ENCODE measurements around the gene PHF5A.
"Not testable (repeated sequence)": the region's sequence is repeated elsewhere in the genome, so short reads cannot be mapped to it uniquely, and the experiment has no call there.

The PHF5A gene

DNA sequence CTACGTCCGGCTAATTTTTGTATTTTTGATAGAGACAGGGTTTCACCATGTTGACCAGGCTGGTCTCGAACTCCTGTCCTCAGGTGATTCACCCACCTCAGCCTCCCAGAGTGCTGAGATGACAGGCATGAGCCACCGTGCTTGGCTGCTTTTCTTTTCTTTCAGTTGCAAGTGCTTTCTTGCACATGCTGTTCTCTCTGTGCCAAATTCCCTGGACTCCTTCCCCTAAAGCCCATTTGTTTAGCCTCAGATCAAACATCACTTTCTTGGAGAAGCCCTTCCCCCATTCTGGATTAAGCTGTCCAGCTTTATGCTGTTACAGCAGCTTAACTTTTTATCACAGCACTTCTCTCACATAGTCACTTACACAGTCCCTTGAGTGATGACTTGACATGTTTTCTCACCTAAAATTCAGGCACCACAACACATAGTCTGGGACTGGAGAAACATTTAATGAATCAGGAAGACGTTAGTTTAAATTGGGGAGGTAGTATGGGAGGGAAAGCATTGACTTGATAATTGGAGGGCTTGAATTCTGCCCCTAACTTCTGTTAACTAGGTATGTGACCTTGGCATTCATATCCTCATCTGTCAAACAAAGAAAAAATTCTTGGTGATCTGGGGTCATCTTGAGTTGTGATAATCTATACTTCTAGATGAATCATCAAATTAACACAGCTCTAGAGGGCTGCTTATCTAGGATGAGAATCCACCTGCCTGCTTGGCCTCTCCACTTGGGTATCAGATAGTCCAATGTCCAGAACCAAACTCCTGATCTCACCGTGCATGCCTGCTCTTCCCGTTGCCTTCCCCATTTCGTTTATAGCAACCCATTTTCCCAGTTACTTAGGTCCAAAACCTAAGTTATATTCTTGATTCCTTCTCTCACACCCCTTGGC lies 18.8 kb upstream of the PHF5A start:
- no peak for DNase-seq (ENCODE audit: low spot score)

DNA sequence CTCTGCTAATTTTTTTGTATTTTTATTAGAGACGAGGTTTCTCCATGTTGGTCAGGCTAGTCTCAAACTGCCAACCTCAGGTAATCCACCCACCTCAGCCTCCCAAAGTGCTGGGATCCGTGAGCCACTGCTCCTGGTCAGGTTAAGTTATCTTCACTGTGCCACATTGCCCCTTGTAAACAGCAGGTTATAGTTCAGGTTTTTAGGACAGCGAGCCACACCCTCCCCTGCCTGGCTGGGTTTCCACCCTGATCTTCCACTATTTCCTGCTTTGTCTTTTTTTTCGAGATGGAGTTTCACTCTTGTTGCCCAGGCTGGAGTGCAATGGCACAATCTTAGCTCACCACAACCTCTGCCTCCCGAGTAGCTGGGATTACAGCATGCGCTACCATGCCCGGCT lies 16.5 kb upstream of the PHF5A start:
- no peak for DNase-seq (ENCODE audit: low spot score)

DNA sequence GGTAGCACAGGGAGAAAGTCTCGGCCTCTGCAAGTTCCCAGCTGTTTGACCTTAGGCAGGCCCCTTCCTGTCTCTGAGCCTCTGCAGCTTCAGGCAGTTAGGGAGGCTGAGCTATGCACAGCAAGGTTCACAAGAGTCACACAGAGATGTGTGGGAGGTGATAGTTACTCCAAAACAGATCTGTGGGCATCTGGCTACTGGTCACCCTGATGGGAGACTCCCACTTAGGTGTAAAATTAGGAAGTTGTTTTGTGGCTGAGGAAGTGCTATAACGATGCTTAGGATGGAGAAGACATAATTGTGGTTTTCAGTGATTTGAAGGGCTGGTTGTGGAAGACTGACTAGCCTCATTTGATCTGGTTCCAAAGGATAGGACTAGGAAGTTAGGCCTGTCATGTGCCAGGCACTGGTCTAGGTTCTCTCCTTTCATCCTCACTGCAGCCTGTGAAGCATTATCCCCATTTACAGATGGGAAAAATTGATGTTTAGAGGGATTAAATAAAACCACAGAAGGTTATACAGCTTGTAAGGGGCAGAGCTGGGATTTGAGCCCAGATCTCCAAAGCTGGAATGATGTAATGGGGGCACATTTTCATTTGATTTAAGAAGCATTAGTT lies 13.9 kb upstream of the PHF5A start:
- no peak for DNase-seq (ENCODE audit: low spot score)

DNA sequence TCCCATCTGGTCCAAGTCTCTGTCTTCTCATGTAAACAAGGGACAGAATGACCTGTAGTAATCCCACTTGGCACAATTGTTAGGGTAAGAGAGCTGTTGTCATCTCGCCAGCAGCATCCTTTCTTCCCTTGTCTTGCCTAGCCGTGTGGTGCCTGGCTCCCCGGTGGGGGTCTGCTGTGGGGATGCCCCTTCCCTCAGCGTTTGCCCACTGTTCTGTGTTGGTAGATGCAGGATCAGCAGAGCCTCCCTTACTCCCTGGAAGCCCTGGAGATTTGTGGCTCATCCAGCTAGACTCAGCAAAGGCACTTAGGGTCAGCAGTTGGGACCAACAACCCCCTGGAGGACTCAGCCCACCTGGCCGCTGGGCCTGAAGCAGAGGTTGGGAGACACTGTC lies 13.4 kb upstream of the PHF5A start:
- DNase-seq (ENCODE audit: low spot score), result no peak

DNA sequence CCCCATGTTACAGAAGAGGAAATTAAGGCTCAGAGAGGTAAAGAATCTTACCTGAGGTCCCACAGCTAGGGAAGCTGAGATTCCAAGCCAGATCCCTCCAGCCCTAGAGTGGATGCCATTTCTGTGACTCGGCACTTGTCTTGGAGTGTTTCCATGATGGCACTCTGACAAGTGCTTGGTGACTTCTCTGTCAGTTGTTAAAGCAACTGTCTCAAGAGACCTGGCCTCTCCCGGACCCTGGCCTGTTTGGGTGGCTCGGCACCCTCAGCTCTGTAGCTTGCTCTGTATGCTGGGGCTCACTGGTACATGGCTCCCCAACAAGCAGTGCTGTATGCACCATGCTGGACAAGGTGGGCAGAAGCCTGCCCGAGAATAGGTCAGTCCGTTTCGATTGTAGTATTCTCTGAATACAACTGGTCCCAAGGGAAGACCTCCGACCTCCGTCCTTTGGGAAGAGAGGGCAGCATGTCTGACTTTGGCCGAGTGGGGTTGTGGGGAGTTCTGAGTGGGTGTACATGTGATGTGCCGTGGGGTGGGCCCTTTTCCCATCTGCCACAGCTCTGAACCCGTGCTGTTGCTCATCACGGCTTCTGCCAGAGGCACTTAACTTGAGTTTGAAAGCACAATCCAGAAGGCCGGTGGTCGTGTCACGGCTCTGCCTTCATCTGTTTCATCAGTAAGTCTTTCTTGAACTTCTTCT lies 12.8 kb upstream of the PHF5A start:
- DNase-seq (ENCODE audit: low spot score), result no peak

DNA sequence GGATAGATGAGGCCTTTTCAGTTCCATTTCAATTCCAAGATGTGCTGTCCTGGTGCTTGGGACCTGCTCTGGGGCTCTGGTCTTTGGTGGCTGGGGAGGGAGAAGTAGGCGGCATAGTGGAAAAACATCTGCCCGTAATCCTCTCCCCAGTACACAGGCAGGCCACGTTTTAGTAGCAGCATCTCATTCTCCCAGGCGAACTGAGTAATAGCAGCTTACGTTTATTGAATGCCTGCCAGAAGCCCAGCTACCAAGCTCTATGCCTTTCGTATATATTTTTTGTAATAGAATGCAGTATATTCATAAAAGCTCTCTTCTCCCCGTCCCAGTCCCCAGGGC lies 11.9 kb upstream of the PHF5A start:
- no peak for DNase-seq (ENCODE audit: low spot score)

DNA sequence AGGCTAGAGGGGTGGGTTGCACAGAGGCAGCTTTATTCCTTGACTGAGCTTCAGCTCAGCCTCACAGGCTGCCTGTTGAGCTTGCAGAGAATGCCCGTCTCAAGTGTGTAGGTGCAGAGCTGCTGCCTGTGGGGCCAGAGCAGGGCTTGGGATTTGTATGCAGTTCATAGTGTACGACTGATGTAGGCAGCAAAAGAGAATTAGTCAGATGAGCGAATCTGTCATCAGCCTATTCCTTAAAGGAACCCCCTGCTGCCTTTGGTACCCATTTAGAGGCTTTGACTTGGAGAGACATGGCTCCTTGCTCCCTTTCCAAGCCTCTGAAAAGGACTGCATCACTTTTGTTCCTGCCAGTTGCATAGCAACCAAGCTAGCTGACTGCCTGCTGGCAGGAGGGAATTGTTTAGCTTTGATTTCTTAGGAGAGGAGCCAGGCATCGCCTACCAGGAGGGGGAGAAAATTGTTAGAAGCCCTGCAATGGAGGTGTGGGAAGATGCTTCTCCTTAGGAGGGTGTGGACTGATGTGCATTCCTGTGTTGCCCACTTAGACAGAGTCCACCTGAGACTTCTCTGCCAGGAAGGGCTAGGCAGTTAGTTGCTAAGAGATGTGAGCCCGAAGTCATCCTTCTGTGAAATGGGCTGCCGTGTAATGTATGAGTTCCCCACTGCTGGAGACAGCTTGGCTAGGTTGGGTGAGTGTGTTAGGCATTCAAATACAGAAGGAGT lies 11.3 kb upstream of the PHF5A start:
- DNase-seq (ENCODE audit: low spot score), result no peak

DNA sequence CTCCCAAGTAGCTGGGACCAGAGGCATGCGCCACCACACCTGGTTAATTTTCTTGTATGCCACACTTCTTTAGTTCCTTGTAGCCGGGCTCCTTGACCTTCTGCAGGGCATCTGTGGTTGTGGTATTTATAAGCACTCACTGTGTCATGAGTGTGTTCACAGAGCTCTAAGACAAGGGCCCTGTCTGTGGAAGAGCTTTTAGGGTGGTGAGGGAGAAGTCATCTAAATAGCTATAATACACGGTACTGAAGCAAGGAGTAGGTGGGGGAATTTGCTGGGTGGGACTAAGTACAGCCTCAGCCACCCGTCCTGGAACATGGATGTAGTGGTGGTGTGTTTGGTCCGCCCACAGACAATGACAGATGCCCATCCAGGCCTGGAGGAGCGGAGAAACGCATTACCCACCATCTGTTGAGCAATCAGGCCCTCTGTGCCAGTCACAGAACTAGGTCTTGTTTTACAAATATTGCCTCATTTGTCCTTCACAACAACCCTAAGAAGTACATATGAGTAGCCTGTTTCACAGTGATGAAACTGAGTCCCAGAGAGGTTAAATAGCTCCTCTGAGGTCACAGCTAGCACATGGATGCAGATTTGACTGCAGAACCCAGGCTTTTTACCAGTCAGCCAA lies 10.5 kb upstream of the PHF5A start:
- DNase-seq (ENCODE audit: low spot score), result no peak

DNA sequence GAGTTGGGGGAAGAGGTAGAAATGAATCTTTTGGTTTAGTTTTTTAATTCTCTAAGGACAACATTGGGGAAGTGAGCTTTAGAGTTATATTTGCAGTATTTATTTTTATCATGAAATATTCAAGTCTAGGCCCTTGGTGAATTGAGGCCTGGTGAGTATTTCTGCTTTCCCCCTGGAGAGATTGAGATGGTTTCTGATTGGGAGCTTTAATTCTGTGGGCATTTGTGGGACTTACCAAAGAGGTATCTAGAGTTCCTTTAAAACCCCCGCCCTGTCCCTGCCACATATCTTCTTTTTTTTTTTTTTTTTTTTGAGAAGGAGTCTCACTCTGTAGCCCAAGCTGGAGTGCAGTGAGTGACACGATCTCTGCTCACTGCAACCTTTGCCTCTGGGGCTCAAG lies 10.0 kb upstream of the PHF5A start:
- no peak for DNase-seq (ENCODE audit: low spot score)

DNA sequence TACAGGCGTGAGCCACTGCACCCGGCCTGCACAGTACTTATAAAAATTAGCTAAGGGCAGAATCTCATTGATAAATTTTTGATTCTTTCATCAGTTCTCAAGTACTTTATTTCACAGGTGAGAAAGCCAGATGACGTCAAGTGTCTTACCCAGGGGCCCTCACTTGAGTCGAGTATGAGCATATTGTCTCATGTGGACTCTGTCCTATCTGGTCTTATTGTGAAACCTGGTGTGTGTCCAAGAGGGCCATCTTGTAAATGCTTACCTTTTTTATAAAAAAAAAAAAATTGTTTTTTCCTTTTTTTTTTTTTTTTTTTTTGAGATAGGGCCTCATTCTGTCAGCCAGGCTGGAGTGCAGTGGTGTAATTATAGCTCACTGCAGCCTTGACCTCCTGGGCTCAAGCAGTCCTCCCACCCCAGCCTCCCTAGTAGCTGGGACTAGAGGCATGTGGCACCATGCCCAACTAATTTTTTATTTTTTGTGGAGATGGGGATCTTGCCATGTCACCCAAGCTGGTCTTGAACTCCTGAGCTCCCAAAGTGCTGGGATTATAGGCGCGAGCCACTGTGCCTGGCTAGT lies 6.5 kb upstream of the PHF5A start:
- DNase-seq (ENCODE audit: low spot score), result no peak

DNA sequence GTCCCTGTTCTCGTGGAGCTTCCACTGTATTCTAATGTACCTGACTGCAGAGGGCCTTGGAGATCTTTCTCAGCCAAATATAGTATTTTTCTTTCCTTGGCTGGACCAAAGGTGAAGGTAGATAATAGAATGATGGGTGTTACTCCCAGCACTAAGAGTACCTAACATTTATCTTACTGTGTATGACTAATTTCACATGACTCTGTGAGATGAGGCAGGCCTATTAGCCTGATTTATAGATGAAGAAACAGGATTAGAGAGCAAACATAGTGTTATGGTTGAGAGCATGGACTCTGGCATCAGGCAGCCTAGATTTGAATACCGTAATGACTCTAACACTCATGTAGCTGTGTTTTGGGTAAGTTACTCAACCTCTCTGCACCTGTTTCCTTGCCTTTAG lies 3.1 kb upstream of the PHF5A start:
- DNase-seq (ENCODE audit: low spot score), result no peak

DNA sequence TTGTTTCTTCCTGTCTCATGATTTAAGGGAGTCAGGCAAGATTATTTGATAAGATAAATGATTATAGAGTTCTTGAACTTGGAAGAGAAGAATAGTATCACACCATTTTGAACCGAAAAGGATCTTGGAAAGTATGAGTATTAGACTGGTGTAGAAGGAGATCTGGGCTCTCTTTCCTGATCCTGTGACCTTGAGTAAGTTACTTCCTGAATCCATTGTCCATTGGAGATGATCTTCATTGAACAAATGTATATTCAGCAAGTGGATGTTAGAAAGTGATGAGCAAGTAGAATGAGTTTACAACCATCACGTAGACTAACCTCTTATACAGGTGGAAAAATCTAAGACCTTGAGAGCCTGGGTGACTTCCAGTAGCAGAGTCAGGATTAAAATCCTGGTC lies 2.4 kb upstream of the PHF5A start:
- DNase-seq (ENCODE audit: low spot score), result no peak

DNA sequence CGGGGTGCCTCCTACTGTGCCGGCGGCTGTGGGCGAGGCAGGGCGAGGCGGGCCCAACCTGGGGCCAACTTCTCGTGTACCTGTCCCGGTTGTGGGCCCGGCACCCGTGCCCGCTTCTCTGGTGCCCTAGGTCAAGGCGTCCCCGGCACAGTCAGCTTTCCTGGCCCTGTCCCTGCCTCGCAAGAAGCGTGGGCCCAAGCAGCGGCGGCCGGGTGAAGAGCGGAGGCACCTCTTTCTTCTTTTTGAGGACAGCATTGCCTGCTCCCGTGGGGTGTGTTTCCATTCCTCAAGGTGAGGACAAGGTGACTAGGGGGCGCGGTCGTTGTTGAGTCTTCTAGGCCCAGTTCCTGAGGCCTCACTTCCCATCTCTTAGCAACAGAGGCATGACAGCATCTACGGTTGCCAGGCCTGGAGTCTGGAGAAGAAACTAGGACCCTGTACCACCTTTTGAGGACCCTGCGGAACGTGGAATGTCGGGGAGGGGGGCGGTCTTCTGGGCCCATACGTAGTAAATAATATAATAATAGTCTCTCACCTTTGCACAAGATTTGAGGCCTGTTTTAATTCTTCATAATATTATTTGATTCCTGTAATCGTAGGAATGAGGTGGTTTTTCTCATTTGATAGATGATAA lies 843 bp upstream of the PHF5A start:
- no peak for DNase-seq (ENCODE audit: low spot score)

DNA sequence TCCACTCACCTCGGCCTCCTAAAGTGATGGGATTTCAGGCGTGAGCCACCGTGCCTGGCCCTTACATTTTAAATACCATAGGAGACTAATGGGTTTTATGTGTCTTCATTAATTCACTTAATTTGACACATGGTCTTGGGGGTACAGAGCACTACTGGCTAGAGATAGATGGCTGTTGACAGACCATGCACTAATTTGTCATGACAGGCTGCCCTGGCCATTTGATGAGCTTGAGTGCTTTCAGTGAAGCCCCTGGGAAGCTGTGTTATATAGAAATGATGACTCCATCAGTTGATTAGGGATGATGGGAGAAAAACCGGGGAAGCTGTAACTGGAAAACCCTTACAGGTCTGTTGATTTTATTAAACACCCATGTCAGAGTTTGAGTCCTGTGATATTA lies 6.6 kb downstream of the PHF5A start:
- DNase-seq (ENCODE audit: low spot score), result no peak

DNA sequence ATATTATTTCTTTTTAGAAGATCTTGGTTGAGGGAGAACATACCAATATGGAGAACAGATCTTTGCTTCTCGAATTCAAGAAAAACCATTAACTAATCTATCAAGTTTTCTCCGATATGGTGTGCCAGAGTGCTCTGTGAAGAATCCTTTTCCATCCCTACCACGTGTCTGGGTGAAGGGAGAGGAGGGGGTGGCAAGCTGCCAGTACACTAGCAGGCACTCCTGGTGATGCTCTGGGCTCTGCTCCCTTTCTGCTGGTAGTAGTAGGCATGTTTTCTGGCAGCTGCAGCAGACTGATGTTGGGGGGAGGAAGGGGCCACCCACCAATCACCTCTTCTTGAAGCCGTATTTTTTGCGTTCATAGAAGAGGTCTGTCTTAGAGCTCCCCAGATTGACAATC lies 8.4 kb downstream of the PHF5A start:
- not testable (repeated sequence) for DNase-seq (ENCODE audit: low spot score)

DNA sequence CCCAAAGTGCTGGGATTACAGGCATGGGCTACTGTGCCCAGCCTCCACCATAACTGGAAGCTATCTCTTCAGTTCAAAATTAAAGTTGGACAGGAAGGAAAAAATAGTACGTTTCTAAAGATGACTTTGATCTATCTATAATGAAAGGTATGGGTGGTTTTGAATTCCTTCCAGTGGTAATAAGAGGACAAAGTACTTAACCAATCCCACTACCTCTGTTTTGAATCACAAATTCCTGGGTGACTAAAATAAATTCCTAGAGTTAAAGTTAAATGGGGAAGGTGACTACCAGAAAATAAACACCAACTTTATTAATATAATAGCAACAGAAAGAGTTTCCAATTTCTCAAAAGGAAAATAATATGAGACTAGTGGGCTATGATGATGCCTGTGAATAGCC lies 9.1 kb downstream of the PHF5A start:
- DNase-seq (ENCODE audit: low spot score), result no peak

DNA sequence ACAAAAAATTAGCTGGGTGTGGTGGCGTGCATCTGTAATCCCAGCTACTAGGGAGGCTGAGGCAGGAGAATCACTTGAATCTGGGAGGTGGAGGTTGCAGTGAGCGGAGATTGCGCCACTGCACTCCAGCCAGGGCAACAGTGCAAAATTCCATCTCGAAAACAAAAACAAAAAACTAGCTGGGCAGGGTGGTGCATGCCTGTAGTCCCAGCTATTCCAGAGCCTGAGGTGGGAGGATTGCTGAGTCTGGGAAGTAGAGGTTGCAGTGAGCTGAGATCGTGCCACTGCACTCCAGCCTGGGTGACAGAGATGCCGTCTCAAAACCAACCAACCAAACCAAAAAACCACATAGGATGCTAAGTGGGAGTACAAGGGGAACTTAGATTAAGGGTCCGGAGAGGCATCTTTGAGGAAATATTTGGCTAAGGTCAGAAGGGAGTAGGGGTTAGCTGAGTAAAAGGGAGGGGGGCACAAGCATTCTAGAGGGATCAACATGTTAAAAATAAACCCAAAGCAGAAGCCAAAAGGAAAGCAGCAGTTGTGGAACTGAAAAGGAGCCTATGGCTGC lies 10.2 kb downstream of the PHF5A start:
- DNase-seq (ENCODE audit: low spot score), result no peak

DNA sequence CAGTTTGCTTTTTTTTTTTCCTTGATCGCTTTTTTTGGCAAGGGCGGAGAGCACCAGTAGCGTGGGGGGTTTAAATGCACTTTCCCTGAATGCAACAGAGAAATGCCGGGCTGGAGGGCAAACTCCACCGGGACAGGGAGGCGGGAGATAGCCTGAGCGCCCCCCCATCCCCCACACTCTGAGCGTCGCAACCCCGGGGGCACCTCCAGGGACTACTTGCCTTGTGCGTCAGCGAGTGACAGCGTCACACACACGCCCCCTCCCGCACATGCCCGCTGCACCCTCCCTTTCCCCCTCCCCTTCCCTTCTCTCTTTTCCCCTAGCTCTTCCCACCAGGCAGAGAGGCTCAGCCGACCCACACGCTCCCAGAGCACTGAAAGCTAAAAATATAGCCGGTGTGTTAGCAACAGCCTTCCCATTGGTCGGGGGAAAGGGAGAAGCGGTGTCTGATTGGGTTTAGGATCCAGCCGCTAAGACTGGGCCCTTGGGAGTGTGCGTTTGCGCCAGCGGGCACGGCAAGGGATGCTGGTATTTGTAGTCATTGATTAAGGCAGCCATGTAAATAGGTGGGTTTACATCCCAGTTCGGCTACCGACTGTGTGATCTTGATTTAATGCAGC lies 20.2 kb downstream of the PHF5A start:
- peak; percentile 79 for DNase-seq (ENCODE audit: low spot score)

DNA sequence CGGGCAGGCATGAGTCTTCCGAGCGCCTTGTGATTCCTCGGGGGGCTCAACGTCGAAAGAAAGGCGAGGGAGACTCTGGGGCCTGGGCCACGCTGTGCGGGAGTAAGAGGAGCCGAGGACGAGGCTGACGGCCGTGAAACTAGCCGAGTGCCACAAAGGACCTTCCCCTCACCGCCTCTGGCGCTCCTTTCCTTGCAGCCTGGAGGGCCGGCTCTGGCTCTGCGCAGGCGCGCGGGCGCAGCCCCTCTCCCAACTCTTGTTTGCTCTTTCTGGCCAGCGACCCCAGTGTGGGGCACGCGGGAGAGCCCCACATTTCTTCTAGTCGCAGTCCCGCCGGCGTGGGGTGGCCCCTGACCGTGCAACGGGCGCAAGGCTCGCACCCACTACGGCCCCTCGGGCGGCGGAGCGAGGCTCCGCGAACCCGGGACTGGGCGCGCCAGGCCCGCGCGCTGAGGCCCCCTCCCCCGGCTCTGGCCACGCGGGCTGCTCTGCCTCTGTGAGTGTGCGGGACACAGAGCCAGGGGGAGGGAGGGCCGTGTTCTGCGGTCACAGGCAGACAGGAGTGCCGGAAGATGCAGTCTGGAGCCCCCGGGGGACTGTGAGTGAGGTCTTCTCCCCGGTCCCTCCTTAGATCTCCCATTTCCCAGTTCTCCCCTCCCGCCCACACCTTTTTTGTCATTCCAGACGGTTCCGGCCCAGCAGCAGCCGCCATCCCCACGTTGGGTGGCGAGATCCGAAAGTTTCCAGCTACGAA lies 20.9 kb downstream of the PHF5A start:
- no peak for DNase-seq (ENCODE audit: low spot score)
